MM.1S (cell line): ENCODE results near the gene KIAA1671.
A peak's percentile ranks its signal among the peaks of the same experiment; 100 is the strongest.

Experiments
- DNase-seq: peaks from one replicate; pipeline ENCODE4 v3.0.0-alpha.2; 2015
- H2AFZ ChIP-seq: fragments of 300-600 bp; sonication (generic); 2 replicates; pipeline ENCODE4 v1.6.0; 2016; ENCODE audit warnings: antibody characterized with exemption, low read length
- H3F3A ChIP-seq: fragments of 300-600 bp; sonication (generic); 2 replicates; pipeline ENCODE4 v1.6.1; 2016; ENCODE audit warnings: mild to moderate bottlenecking, antibody characterized with exemption, low read length, moderate library complexity, mixed read lengths; ENCODE audit not compliant: insufficient read depth
- H3K27ac ChIP-seq: fragments of 300-600 bp; sonication (generic); 2 replicates; pipeline ENCODE4 v1.5.1; 2016; ENCODE audit warnings: mild to moderate bottlenecking, low read length
- H3K27me3 ChIP-seq: fragments of 300-600 bp; sonication (generic); replicated peaks from 2 replicates; pipeline ENCODE4 v1.6.0; 2016; ENCODE audit warnings: low read length; ENCODE audit not compliant: insufficient read depth
- H3K36me3 ChIP-seq: fragments of 300-600 bp; sonication (generic); replicated peaks from 2 replicates; pipeline ENCODE4 v1.6.1; 2016; ENCODE audit warnings: mild to moderate bottlenecking, low read length, mixed read lengths; ENCODE audit not compliant: insufficient read depth
- H3K4me1 ChIP-seq: fragments of 300-600 bp; sonication (generic); 2 replicates; pipeline ENCODE4 v1.6.1; 2016; ENCODE audit warnings: low read length, mixed read lengths
- H3K4me2 ChIP-seq: fragments of 300-600 bp; sonication (generic); 2 replicates; pipeline ENCODE4 v1.6.0; 2016; ENCODE audit warnings: low read depth, low read length
- H3K4me3 ChIP-seq: fragments of 300-600 bp; sonication (generic); 2 replicates; pipeline ENCODE4 v1.5.1; 2016; ENCODE audit warnings: low read length, mixed read lengths
- H3K79me2 ChIP-seq: fragments of 300-600 bp; sonication (generic); 2 replicates; pipeline ENCODE4 v1.6.1; 2016; ENCODE audit warnings: mixed run types, low read length, mixed read lengths
- H3K9ac ChIP-seq: fragments of 300-600 bp; sonication (generic); 2 replicates; pipeline ENCODE4 v1.6.1; 2016; ENCODE audit warnings: low read length, mixed read lengths
- H3K9me2 ChIP-seq: fragments of 300-600 bp; sonication (generic); replicated peaks from 2 replicates; pipeline ENCODE4 v1.6.1; 2016; ENCODE audit warnings: mild to moderate bottlenecking, low read length, mixed read lengths; ENCODE audit not compliant: insufficient read depth
- H3K9me3 ChIP-seq: fragments of 300-600 bp; sonication (generic); replicated peaks from 2 replicates; pipeline ENCODE4 v1.6.1; 2016; ENCODE audit warnings: mild to moderate bottlenecking, low read length, mixed read lengths; ENCODE audit not compliant: insufficient read depth
- H4K20me1 ChIP-seq: fragments of 300-600 bp; sonication (generic); 2 replicates; pipeline ENCODE4 v1.6.1; 2016; ENCODE audit warnings: mild to moderate bottlenecking, low read length, moderate library complexity, mixed read lengths; ENCODE audit not compliant: insufficient read depth
- CTCF ChIP-seq: fragments of 300-600 bp; sonication (generic); IDR thresholded peaks from 2 replicates; pipeline ENCODE4 v1.5.1; 2016; ENCODE audit warnings: antibody characterized with exemption, low read length, mixed read lengths
- EZH2 ChIP-seq: fragments of 300-600 bp; sonication (generic); optimal IDR thresholded peaks from 2 replicates; pipeline ENCODE3; 2017; ENCODE audit warnings: low read depth, mild to moderate bottlenecking, antibody characterized with exemption, low read length, mixed read lengths
- EZH2phosphoT487 ChIP-seq: fragments of 300-600 bp; sonication (generic); IDR thresholded peaks from 2 replicates; pipeline ENCODE4 v1.6.1; 2018; ENCODE audit warnings: antibody characterized with exemption, low read length

The KIAA1671 gene

GRCh38 chr22:25170426-25170980, 218.0 kb downstream of the KIAA1671 start:
- TF ChIP-seq EZH2phosphoT487, result no peak
- TF ChIP-seq EZH2, result no peak
- TF ChIP-seq CTCF, result no peak
- H2AFZ ChIP-seq, result no peak overlapping the region
- no peak overlapping the region for H3K27ac ChIP-seq
- H3K4me1 ChIP-seq, result no peaks in the 10 kb centered on the region
- H3K4me2 ChIP-seq, result no peak overlapping the region
- H3K9ac ChIP-seq, result no peak overlapping the region
- H3K9me3 ChIP-seq, result no peaks in the 10 kb centered on the region
- H3K4me3 ChIP-seq, result no peak overlapping the region
- DNase-seq, result no peak
- H3K27me3 ChIP-seq, result peaks cover 21% of the 10 kb centered on the region
- no peaks in the 10 kb centered on the region for H3K36me3 ChIP-seq
- H3K9me2 ChIP-seq, result no peaks in the 10 kb centered on the region
- no peaks in the 10 kb centered on the region for H3F3A ChIP-seq
- no peaks in the 10 kb centered on the region for H3K79me2 ChIP-seq
- no peaks in the 10 kb centered on the region for H4K20me1 ChIP-seq

GRCh38 chr22:25172153-25172552, 219.6 kb downstream of the KIAA1671 start:
- Histone ChIP-seq H3K4me2 (no peak overlapping the region), H3K9me3 (no peaks in the 10 kb centered on the region), H4K20me1 (no peaks in the 10 kb centered on the region), H3K36me3 (no peaks in the 10 kb centered on the region), H3K79me2 (no peaks in the 10 kb centered on the region), H3K4me3 (no peak overlapping the region), H3K9ac (no peak overlapping the region), H3K27me3 (peaks cover 21% of the 10 kb centered on the region), H3K9me2 (no peaks in the 10 kb centered on the region), H3F3A (no peaks in the 10 kb centered on the region), H2AFZ (no peak overlapping the region), H3K27ac (no peak overlapping the region), H3K4me1 (no peaks in the 10 kb centered on the region)
- no peak for DNase-seq
- no peak for TF ChIP-seq EZH2phosphoT487
- TF ChIP-seq CTCF, result peak; percentile 32

GRCh38 chr22:25174156-25174887, 221.8 kb downstream of the KIAA1671 start:
- Histone ChIP-seq H4K20me1 (no peaks in the 10 kb centered on the region), H3K4me2 (no peak overlapping the region), H3K4me1 (no peaks in the 10 kb centered on the region), H3K27ac (no peak overlapping the region), H3K27me3 (peaks cover 16% of the 10 kb centered on the region), H2AFZ (no peak overlapping the region), H3K9ac (no peak overlapping the region), H3F3A (no peaks in the 10 kb centered on the region), H3K79me2 (no peaks in the 10 kb centered on the region), H3K9me3 (no peaks in the 10 kb centered on the region), H3K4me3 (no peak overlapping the region), H3K9me2 (no peaks in the 10 kb centered on the region), H3K36me3 (no peaks in the 10 kb centered on the region)
- DNase-seq, result no peak
- TF ChIP-seq EZH2phosphoT487, result no peak
- no peak for TF ChIP-seq EZH2
- no peak for TF ChIP-seq CTCF
